ENCODE results near the gene MACROH2A2. TPM values are rescaled to one million over a fixed set of nuclear protein-coding genes. Genes with fewer than 3 reads are reported as not detected.
"Not testable (repeated sequence)": the region's sequence is repeated elsewhere in the genome, so short reads cannot be mapped to it uniquely, and the experiment has no call there.

The MACROH2A2 gene
- total RNA-seq, 6 experiments from 2014 or later: 0.69 to 1.1 TPM; not detected in 4

- peaks cover 1% of the 10 kb centered on the region for H3K27me3 Mint-ChIP-seq (ENCODE audit: insufficient read depth)
- no peaks in the 10 kb centered on the region; the same call in 1 of the 2 replicates for H3K4me1 Mint-ChIP-seq (ENCODE audit: low read depth)
- H3K9me3 Mint-ChIP-seq: no peaks in the 10 kb centered on the region
- TF ChIP-seq, protein P1, sequence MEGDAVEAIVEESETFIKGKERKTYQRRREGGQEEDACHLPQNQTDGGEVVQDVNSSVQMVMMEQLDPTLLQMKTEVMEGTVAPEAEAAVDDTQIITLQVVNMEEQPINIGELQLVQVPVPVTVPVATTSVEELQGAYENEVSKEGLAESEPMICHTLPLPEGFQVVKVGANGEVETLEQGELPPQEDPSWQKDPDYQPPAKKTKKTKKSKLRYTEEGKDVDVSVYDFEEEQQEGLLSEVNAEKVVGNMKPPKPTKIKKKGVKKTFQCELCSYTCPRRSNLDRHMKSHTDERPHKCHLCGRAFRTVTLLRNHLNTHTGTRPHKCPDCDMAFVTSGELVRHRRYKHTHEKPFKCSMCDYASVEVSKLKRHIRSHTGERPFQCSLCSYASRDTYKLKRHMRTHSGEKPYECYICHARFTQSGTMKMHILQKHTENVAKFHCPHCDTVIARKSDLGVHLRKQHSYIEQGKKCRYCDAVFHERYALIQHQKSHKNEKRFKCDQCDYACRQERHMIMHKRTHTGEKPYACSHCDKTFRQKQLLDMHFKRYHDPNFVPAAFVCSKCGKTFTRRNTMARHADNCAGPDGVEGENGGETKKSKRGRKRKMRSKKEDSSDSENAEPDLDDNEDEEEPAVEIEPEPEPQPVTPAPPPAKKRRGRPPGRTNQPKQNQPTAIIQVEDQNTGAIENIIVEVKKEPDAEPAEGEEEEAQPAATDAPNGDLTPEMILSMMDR (IDR thresholded peaks at IDR 0.05): no peak
- DNase-seq: no peak
- H3K36me3 Mint-ChIP-seq (ENCODE audit: low read depth): peaks cover 62% of the 10 kb centered on the region
- H3K4me3 Mint-ChIP-seq: no peak overlapping the region
- no peak overlapping the region; the same call in 1 of the 2 replicates for H3K27ac Mint-ChIP-seq
Observed at GRCh38 chr10:70155255-70155838, 102.7 kb downstream of the MACROH2A2 start.

DNA sequence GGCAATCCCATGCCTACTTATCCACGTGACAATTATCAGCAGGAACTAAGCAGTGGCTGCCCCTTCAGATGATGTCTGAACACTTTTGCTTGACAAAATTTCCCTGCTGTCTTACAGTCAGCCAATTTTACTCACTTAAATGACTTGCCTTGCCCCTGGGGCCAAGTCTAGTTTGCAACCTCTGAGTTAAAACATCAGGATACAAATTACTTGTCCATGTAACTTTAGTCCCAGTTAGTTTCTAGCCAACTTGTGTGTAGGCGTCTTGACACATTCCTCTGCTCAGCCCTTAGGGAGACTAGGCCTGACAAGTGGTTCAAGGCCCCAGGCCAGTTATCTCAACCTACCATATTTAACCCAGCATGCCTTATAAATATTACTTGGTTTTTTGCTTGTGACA is 105.5 kb downstream of the MACROH2A2 start:
- Mint-ChIP-seq H3K27me3 (ENCODE audit: insufficient read depth) (no peaks in the 10 kb centered on the region; the same call in none of the 2 replicates), H3K9me3 (no peaks in the 10 kb centered on the region), H3K36me3 (ENCODE audit: low read depth) (peaks cover 59% of the 10 kb centered on the region), H3K27ac (no peak overlapping the region), H3K4me3 (no peak overlapping the region), H3K4me1 (ENCODE audit: low read depth) (peaks cover 23% of the 10 kb centered on the region)
- no peak for DNase-seq
- TF ChIP-seq, protein P1 (IDR thresholded peaks at IDR 0.05): no peak

- not testable (repeated sequence) for H3K27me3 Mint-ChIP-seq (ENCODE audit: insufficient read depth); DNase-seq; H3K4me3 Mint-ChIP-seq; H3K27ac Mint-ChIP-seq; H3K9me3 Mint-ChIP-seq
- Mint-ChIP-seq H3K4me1 (ENCODE audit: low read depth) (peaks cover 35% of the 10 kb centered on the region), H3K36me3 (ENCODE audit: low read depth) (peaks cover 57% of the 10 kb centered on the region)
Observed at GRCh38 chr10:70159366-70159765, 106.7 kb downstream of the MACROH2A2 start.

DNA sequence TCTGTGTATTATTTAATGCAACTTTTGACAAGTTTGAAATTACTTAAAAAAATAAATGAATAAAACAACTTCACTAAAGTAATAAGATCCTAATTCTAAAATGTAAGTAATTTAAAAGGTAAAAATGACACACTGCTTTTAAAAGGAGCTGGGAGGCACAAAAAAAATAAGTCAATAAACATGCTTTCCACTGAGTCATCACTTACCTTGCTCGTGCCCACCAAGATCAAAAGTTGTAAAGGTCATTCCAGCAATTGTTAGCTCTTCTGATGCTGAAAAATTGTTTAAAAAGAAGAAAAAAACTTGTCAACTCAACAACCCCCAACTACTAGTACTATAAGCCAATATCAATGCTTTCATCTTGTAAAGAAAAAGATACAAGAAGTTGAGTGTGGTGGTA is 108.2 kb downstream of the MACROH2A2 start:
- Mint-ChIP-seq H3K36me3 (ENCODE audit: low read depth) (peaks cover 53% of the 10 kb centered on the region), H3K4me3 (no peak overlapping the region)

More for the DNA sequence above, 108.2 kb downstream of the MACROH2A2 start:
- Mint-ChIP-seq H3K27ac (no peak overlapping the region), H3K4me1 (ENCODE audit: low read depth) (peaks cover 44% of the 10 kb centered on the region), H3K9me3 (no peaks in the 10 kb centered on the region), H3K27me3 (ENCODE audit: insufficient read depth) (no peaks in the 10 kb centered on the region; the same call in none of the 2 replicates)
- TF ChIP-seq, protein P1 (IDR thresholded peaks at IDR 0.05): no peak
- DNase-seq: no peak

Other genes starting within 250 kb of the MACROH2A2 start
- gene AIFM2, start 80.0 kb downstream of the MACROH2A2 start, total RNA-seq (2021; fragmentation: NEBNext Ultra II Directional; extraction: Animal tissue kit (Norgen Biotek cat#: 25700)): 10 to 100 TPM in 3 of 6 experiments, 1 to 10 TPM in 3; 5.1 to 12.3 (median 10.4) TPM
- 1 to 10 TPM; 4.6 to 5.7 (median 4.9) TPM for gene TYSND1, start 93.9 kb downstream of the MACROH2A2 start, total RNA-seq (2021; fragmentation: NEBNext Ultra II Directional; extraction: Animal tissue kit (Norgen Biotek cat#: 25700))
- gene SAR1A, start 117.7 kb downstream of the MACROH2A2 start, total RNA-seq (2021; fragmentation: NEBNext Ultra II Directional; extraction: Animal tissue kit (Norgen Biotek cat#: 25700)): 100 to 1,000 TPM; 203 to 231 (median 215) TPM
- gene PPA1, start 180.6 kb downstream of the MACROH2A2 start, total RNA-seq (2021; fragmentation: NEBNext Ultra II Directional; extraction: Animal tissue kit (Norgen Biotek cat#: 25700)): 100 to 1,000 TPM; 105 to 132 (median 121) TPM
- gene NPFFR1, start 231.2 kb downstream of the MACROH2A2 start, total RNA-seq (2021; fragmentation: NEBNext Ultra II Directional; extraction: Animal tissue kit (Norgen Biotek cat#: 25700)): not detected

Measured in HFFc6 (cell line).